MM.1S (cell line): ENCODE measurements around the gene FIBCD1.

ENCODE experiments used
- CTCF ChIP-seq: fragments of 300-600 bp; sonication (generic); IDR thresholded peaks from 2 replicates; pipeline ENCODE4 v1.5.1; 2016; ENCODE audit warnings: antibody characterized with exemption, low read length, mixed read lengths
- EZH2phosphoT487 ChIP-seq: fragments of 300-600 bp; sonication (generic); IDR thresholded peaks from 2 replicates; pipeline ENCODE4 v1.6.1; 2018; ENCODE audit warnings: antibody characterized with exemption, low read length

DNA sequence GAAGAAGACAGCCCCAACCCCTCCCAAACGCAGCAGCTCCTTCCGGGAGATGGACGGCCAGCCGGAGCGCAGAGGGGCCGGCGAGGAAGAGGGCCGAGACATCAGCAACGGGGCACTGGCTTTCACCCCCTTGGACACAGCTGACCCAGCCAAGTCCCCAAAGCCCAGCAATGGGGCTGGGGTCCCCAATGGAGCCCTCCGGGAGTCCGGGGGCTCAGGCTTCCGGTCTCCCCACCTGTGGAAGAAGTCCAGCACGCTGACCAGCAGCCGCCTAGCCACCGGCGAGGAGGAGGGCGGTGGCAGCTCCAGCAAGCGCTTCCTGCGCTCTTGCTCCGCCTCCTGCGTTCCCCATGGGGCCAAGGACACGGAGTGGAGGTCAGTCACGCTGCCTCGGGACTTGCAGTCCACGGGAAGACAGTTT, 54.9 kb downstream of the FIBCD1 start:
- TF ChIP-seq EZH2phosphoT487, result no peak
- no peak for TF ChIP-seq CTCF
